ENCODE data around the gene COL5A2. TPM values are rescaled to one million over a fixed set of nuclear protein-coding genes. Genes with fewer than 3 reads are reported as not detected.

The COL5A2 gene
- total RNA-seq, 1 donor from 2014 or later, result 6.3 TPM

- no peak for ATAC-seq
Observed at GRCh38 chr2:189047171-189047888, 132.2 kb downstream of the COL5A2 start.

- no peak for ATAC-seq
Observed at GRCh38 chr2:189046320-189046719, 133.2 kb downstream of the COL5A2 start.

- ATAC-seq, result no peak
Observed at GRCh38 chr2:189045836-189046235, 133.7 kb downstream of the COL5A2 start.

GRCh38 chr2:189037518-189037917 is 142.0 kb downstream of the COL5A2 start:
- ATAC-seq, result no peak

- no peak for ATAC-seq
Observed at GRCh38 chr2:189024901-189025618, 154.5 kb downstream of the COL5A2 start.

- no peak for ATAC-seq
Observed at GRCh38 chr2:189022492-189022891, 157.1 kb downstream of the COL5A2 start.

GRCh38 chr2:189022053-189022481 is 157.5 kb downstream of the COL5A2 start:
- ATAC-seq, result no peak

- no peak for ATAC-seq
Observed at GRCh38 chr2:189020179-189020578, 159.4 kb downstream of the COL5A2 start.

GRCh38 chr2:189018631-189019030 is 160.9 kb downstream of the COL5A2 start:
- ATAC-seq, result no peak

GRCh38 chr2:189016311-189016861 is 163.2 kb downstream of the COL5A2 start:
- ATAC-seq, result no peak

GRCh38 chr2:189015359-189015758 is 164.2 kb downstream of the COL5A2 start:
- ATAC-seq, result no peak

GRCh38 chr2:189014449-189015138 is 165.0 kb downstream of the COL5A2 start:
- ATAC-seq, result no peak

- ATAC-seq, result no peak
Observed at GRCh38 chr2:189013671-189014448, 165.7 kb downstream of the COL5A2 start.

- no peak for ATAC-seq
Observed at GRCh38 chr2:189013031-189013430, 166.5 kb downstream of the COL5A2 start.

- no peak for ATAC-seq
Observed at GRCh38 chr2:189012351-189012750, 167.2 kb downstream of the COL5A2 start.

GRCh38 chr2:189010536-189010935 is 169.0 kb downstream of the COL5A2 start:
- ATAC-seq, result no peak

GRCh38 chr2:189008555-189009262 is 170.9 kb downstream of the COL5A2 start:
- no peak for ATAC-seq

- ATAC-seq, result peak; percentile 63
Observed at GRCh38 chr2:189002079-189002478, 177.5 kb downstream of the COL5A2 start.

GRCh38 chr2:189000221-189000620 is 179.3 kb downstream of the COL5A2 start:
- ATAC-seq, result no peak

- ATAC-seq, result no peak
Observed at GRCh38 chr2:188997263-188997662, 182.3 kb downstream of the COL5A2 start.

- ATAC-seq, result no peak
Observed at GRCh38 chr2:188993247-188993646, 186.3 kb downstream of the COL5A2 start.

- no peak for ATAC-seq
Observed at GRCh38 chr2:188986839-188987238, 192.7 kb downstream of the COL5A2 start.

All from esophagus mucosa (tissue), 1 donor.